Activated CD4-positive, alpha-beta T cell treated with anti-CD3 and anti-CD28 coated beads for 48 hours (primary cell): ENCODE measurements around the gene LURAP1L.
"Not testable (repeated sequence)": the region's sequence is repeated elsewhere in the genome, so short reads cannot be mapped to it uniquely, and the experiment has no call there.

Source experiments
- DNase-seq: peaks from one replicate; pipeline ENCODE4 v3.0.0-alpha.2; 2020

Gene LURAP1L

GRCh38 chr9:12862611-12863410 lies 88.0 kb downstream of the LURAP1L start:
- DNase-seq: no peak

DNA sequence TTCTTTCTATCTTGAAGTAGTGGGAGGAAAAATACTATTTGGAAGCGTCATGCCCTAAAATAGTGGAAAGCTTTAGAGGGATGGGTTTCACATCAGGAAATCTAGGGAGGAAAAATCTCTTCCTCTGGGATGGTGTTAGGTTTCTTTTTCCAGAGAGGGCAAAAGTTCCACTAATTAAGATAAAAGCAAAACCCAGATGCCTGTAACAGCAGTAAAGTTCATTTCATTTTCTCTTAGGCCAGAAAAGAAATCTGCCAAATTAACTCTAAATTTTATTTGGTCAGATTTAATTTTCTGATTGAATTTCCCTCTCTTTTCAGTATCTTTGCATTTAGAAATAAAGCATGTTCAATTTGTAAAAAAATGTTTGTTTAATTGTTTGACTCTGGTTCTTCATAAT lies 88.8 kb downstream of the LURAP1L start:
- no peak for DNase-seq

DNA sequence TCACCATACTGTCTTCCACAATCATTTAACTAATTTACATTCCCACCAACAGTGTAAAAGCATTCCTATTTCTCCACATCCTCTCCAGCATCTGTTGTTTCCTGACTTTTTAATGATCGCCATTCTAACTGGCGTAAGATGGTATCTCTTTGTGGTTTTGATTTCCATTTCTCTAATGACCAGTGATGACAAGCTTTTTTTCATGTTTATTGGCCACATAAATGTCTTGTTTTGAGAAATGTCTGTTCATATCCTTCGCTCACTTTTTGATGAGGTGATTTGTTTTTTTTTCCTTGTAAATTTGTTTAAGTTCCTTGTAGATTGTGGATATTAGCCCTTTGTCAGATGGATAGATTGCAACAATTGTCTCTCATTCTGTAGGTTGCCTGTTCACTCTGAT lies 90.6 kb downstream of the LURAP1L start:
- not testable (repeated sequence) for DNase-seq
